Caco-2 (cell line): ENCODE data around the gene TSPAN33. TPM values are rescaled to one million over a fixed set of nuclear protein-coding genes. Genes with fewer than 3 reads are reported as not detected.

Experiments used
- BruUV-seq: library from RNA; stranded (reverse); fragments of 400-500 nt; replicated peaks from 2 replicates; lab custom pipeline; 2021; lab: Mats Ljungman, UMichigan
- CTCF ChIA-PET: fragments of 300-600 bp; sonication (Branson Sonifier 250); formaldehyde crosslinking; loops from one replicate; lab custom pipeline; 2022; ENCODE audit warnings: antibody characterized with exemption; lab: Charles Lee
- POLR2A ChIA-PET: fragments of 300-600 bp; sonication (Branson Sonifier 250); formaldehyde crosslinking; loops from one replicate; lab custom pipeline; 2022; ENCODE audit warnings: antibody characterized with exemption; lab: Charles Lee
- DNase-seq, 2 experiments: peaks; one replicate each; pipeline versions ENCODE4 v3.0.0 to v3.0.0-alpha.2; 2020 to 2022
- H3K27me3 ChIP-seq: replicated peaks from 2 replicates; pipeline ENCODE4 v1.6.0; 2011; ENCODE audit warnings: low read length; ENCODE audit not compliant: control insufficient read depth, insufficient read depth
- H3K36me3 ChIP-seq: 2 replicates; pipeline ENCODE4 v1.5.1; 2011; ENCODE audit warnings: low read length; ENCODE audit not compliant: control insufficient read depth, insufficient read depth
- H3K4me1 ChIP-seq: fragments of 250-450 bp; sonication (Bioruptor Pico); 2 replicates; pipeline ENCODE4 v1.5.1; 2020; ENCODE audit warnings: mild to moderate bottlenecking
- H3K4me3 ChIP-seq: 2 replicates; pipeline ENCODE4 v1.5.1; 2011; ENCODE audit warnings: low read depth, mild to moderate bottlenecking, control low read depth, low read length
- H3K9me3 ChIP-seq: fragments of 250-450 bp; sonication (Bioruptor Pico); 2 replicates; pipeline ENCODE4 v1.5.1; 2020; ENCODE audit warnings: mild to moderate bottlenecking, moderate library complexity
- H3K27ac Mint-ChIP-seq: one replicate; pipeline ENCODE4 v1.8.0; 2022; ENCODE audit warnings: mixed read lengths; ENCODE audit not compliant: unreplicated experiment
- H3K27me3 Mint-ChIP-seq: one replicate; pipeline ENCODE4 v1.8.0; 2022; ENCODE audit warnings: mixed read lengths; ENCODE audit not compliant: insufficient read depth, unreplicated experiment
- H3K36me3 Mint-ChIP-seq: one replicate; pipeline ENCODE4 v1.8.0; 2022; ENCODE audit warnings: mild to moderate bottlenecking, mixed read lengths; ENCODE audit not compliant: insufficient read depth, unreplicated experiment
- H3K4me1 Mint-ChIP-seq: one replicate; pipeline ENCODE4 v1.8.0; 2022; ENCODE audit warnings: low read depth, mixed read lengths; ENCODE audit not compliant: unreplicated experiment
- H3K4me3 Mint-ChIP-seq: one replicate; pipeline ENCODE4 v1.8.0; 2022; ENCODE audit warnings: mild to moderate bottlenecking, moderate library complexity, mixed read lengths; ENCODE audit not compliant: unreplicated experiment
- H3K9me3 Mint-ChIP-seq: one replicate; pipeline ENCODE4 v1.8.0; 2022; ENCODE audit warnings: mixed read lengths; ENCODE audit not compliant: unreplicated experiment
- intact Hi-C: fragments of 100-400 bp; cut with micrococcal nuclease; formaldehyde crosslinking; loops from one replicate; pipeline ENCODE4 v1.10.0; 2022; ENCODE audit not compliant: unreplicated experiment
- total RNA-seq: library from RNA; stranded (reverse); gene quantifications from 2 replicates; pipeline ENCODE4 v1.2.3, GENCODE V29; 2022
- TF ChIP-seq, protein P1 (sequence below), 2 experiments: fragments of 200-600 bp in 1 of 2; IDR thresholded peaks; 1 replicate in 1 of 2; 2 replicates in 1 of 2; pipeline versions ENCODE4 v1.5.1 to v1.8.0; 2011 to 2022; ENCODE audit warnings: antibody characterized with exemption in 1 of 2, control low read depth in 1 of 2, inconsistent platforms in 1 of 2, low read depth in 1 of 2, low read length in 1 of 2, mild to moderate bottlenecking in 1 of 2, moderate library complexity in 1 of 2; ENCODE audit not compliant: insufficient read depth in 1 of 2, severe bottlenecking in 1 of 2, unreplicated experiment in 1 of 2

The TSPAN33 gene
- total RNA-seq, 1 experiment from 2014 or later = 4.5 TPM

- Histone ChIP-seq H3K9me3 (peaks cover 12% of the 10 kb centered on the region; the same call in 1 of the 2 replicates), H3K27me3 (no peaks in the 10 kb centered on the region), H3K36me3 (no peaks in the 10 kb centered on the region), H3K4me1 (no peaks in the 10 kb centered on the region), H3K4me3 (no peak overlapping the region)
- H3K36me3 Mint-ChIP-seq = no peaks in the 10 kb centered on the region
- H3K27ac Mint-ChIP-seq = no peak overlapping the region
- H3K4me1 Mint-ChIP-seq = no peaks in the 10 kb centered on the region
- peaks cover 14% of the 10 kb centered on the region for H3K9me3 Mint-ChIP-seq
- ChIA-PET CTCF (interaction anchor here (0.9 kb wide), 1 partner anchor 42 kb away, joined by 3 read pairs; no protein-coding TSS in a partner anchor), POLR2A (interaction anchor here (0.5 kb wide), 1 partner anchor 22 kb away, joined by 3 read pairs; the partner anchor contains the start of gene TSPAN33)
- peaks cover 7% of the 10 kb centered on the region for H3K27me3 Mint-ChIP-seq
- no peak for DNase-seq
- intact Hi-C loops = no loop called here
- no peak overlapping the region for H3K4me3 Mint-ChIP-seq
- TF ChIP-seq, protein P1, sequence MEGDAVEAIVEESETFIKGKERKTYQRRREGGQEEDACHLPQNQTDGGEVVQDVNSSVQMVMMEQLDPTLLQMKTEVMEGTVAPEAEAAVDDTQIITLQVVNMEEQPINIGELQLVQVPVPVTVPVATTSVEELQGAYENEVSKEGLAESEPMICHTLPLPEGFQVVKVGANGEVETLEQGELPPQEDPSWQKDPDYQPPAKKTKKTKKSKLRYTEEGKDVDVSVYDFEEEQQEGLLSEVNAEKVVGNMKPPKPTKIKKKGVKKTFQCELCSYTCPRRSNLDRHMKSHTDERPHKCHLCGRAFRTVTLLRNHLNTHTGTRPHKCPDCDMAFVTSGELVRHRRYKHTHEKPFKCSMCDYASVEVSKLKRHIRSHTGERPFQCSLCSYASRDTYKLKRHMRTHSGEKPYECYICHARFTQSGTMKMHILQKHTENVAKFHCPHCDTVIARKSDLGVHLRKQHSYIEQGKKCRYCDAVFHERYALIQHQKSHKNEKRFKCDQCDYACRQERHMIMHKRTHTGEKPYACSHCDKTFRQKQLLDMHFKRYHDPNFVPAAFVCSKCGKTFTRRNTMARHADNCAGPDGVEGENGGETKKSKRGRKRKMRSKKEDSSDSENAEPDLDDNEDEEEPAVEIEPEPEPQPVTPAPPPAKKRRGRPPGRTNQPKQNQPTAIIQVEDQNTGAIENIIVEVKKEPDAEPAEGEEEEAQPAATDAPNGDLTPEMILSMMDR (IDR thresholded peaks at IDR 0.05; ENCODE audit: insufficient read depth in 1 of 2, low read depth in 1 of 2, low read length in 1 of 2, severe bottlenecking in 1 of 2, unreplicated experiment in 1 of 2) = no peak
- BruUV-seq = no TSS peak
Observed at GRCh38 chr7:129122078-129122750, 22.3 kb upstream of the TSPAN33 start.

- no TSS peak for BruUV-seq
- H3K4me3 Mint-ChIP-seq = no peak overlapping the region
- POLR2A ChIA-PET = no interaction called here
Observed at GRCh38 chr7:129122751-129123509, 21.6 kb upstream of the TSPAN33 start.

DNA sequence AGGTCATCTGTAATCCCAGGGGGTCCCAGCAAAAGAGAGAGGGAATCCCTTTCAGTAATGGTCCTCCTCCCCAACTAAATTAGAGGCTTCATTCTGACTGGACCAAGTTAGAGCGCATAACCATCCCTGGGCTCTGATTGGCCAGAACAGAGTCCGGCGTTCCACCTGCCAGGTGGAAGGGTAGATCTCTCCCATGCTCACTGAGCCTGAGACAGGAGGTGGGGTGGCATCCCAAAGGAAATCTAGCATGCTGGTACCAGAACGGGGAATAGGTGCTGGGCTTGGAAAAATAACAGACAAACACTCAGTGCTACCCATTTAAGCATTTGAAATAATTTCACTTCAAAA is 21.0 kb upstream of the TSPAN33 start:
- no peak overlapping the region for H3K4me3 ChIP-seq
- CTCF ChIA-PET = no interaction called here
- no peaks in the 10 kb centered on the region for H3K36me3 ChIP-seq
- no peaks in the 10 kb centered on the region for H3K4me1 ChIP-seq
- H3K4me3 Mint-ChIP-seq = no peak overlapping the region
- peaks cover 14% of the 10 kb centered on the region for H3K9me3 Mint-ChIP-seq
- peaks cover 5% of the 10 kb centered on the region for H3K27me3 Mint-ChIP-seq
- H3K4me1 Mint-ChIP-seq = no peaks in the 10 kb centered on the region
- H3K9me3 ChIP-seq = peaks cover 12% of the 10 kb centered on the region; the same call in 1 of the 2 replicates
- H3K27me3 ChIP-seq = no peaks in the 10 kb centered on the region
- no peak overlapping the region for H3K27ac Mint-ChIP-seq
- POLR2A ChIA-PET = no interaction called here
- TF ChIP-seq, protein P1 (IDR thresholded peaks at IDR 0.05; ENCODE audit: insufficient read depth in 1 of 2, low read depth in 1 of 2, low read length in 1 of 2, severe bottlenecking in 1 of 2, unreplicated experiment in 1 of 2) = no peak
- no TSS peak for BruUV-seq
- no peaks in the 10 kb centered on the region for H3K36me3 Mint-ChIP-seq
- intact Hi-C loops = no loop called here
- no peak for DNase-seq

More at GRCh38 chr7:129122751-129123509, 21.6 kb upstream of the TSPAN33 start:
- DNase-seq = no peak
- TF ChIP-seq, protein P1 (IDR thresholded peaks at IDR 0.05; ENCODE audit: insufficient read depth in 1 of 2, low read depth in 1 of 2, low read length in 1 of 2, severe bottlenecking in 1 of 2, unreplicated experiment in 1 of 2) = no peak
- no peaks in the 10 kb centered on the region for H3K36me3 Mint-ChIP-seq
- no peak overlapping the region for H3K27ac Mint-ChIP-seq
- H3K27me3 Mint-ChIP-seq = peaks cover 5% of the 10 kb centered on the region
- CTCF ChIA-PET = interaction anchor here (0.9 kb wide), 1 partner anchor 41 kb away, joined by 3 read pairs; no protein-coding TSS in a partner anchor
- H3K4me1 ChIP-seq = no peaks in the 10 kb centered on the region
- peaks cover 12% of the 10 kb centered on the region; the same call in 1 of the 2 replicates for H3K9me3 ChIP-seq
- no peaks in the 10 kb centered on the region for H3K27me3 ChIP-seq
- no peaks in the 10 kb centered on the region for H3K4me1 Mint-ChIP-seq
- intact Hi-C loops = no loop called here
- H3K9me3 Mint-ChIP-seq = peaks cover 14% of the 10 kb centered on the region
- H3K4me3 ChIP-seq = no peak overlapping the region
- no peaks in the 10 kb centered on the region for H3K36me3 ChIP-seq
